ENCODE measurements around the gene HTR2B. TPM values are rescaled to one million over a fixed set of nuclear protein-coding genes. Genes with fewer than 3 reads are reported as not detected.
"Not testable (repeated sequence)": the region's sequence is repeated elsewhere in the genome, so short reads cannot be mapped to it uniquely, and the experiment has no call there.

HTR2B gene
- total RNA-seq, 1 donor from 2014 or later = not detected

DNA sequence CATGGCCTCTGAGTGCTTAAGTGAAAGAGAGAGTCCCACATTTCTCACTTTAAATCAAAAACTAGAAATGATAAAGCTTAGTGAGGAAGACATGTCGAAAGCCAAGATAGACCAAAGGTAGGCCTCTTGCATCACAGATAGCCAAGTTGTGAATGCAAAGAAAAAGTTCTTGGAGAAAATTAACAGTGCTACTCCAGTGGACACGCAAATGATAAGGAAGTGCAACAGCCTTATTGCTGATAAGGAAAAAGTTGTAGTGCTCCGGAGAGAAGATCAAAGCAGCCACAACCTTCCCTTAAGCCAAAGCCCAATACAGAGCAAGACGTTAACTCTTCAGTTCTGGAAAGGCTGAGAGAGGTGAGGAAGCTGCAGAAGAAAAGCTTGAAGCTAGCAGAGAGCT, 36.1 kb downstream of the HTR2B start:
- no peak for DNase-seq (ENCODE audit: extremely low spot score, unreplicated experiment)
- no peak overlapping the region for H3K27ac Mint-ChIP-seq
- peaks cover 33% of the 10 kb centered on the region for H3K36me3 Mint-ChIP-seq
- TF ChIP-seq, protein P1, sequence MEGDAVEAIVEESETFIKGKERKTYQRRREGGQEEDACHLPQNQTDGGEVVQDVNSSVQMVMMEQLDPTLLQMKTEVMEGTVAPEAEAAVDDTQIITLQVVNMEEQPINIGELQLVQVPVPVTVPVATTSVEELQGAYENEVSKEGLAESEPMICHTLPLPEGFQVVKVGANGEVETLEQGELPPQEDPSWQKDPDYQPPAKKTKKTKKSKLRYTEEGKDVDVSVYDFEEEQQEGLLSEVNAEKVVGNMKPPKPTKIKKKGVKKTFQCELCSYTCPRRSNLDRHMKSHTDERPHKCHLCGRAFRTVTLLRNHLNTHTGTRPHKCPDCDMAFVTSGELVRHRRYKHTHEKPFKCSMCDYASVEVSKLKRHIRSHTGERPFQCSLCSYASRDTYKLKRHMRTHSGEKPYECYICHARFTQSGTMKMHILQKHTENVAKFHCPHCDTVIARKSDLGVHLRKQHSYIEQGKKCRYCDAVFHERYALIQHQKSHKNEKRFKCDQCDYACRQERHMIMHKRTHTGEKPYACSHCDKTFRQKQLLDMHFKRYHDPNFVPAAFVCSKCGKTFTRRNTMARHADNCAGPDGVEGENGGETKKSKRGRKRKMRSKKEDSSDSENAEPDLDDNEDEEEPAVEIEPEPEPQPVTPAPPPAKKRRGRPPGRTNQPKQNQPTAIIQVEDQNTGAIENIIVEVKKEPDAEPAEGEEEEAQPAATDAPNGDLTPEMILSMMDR (conservative IDR thresholded peaks at IDR 0.05) = no peak
- no peaks in the 10 kb centered on the region for H3K27me3 Mint-ChIP-seq
- H3K4me3 Mint-ChIP-seq = no peak overlapping the region
- no peaks in the 10 kb centered on the region for H3K4me1 Mint-ChIP-seq (ENCODE audit: unreplicated experiment)
- peaks cover 6% of the 10 kb centered on the region for H3K9me3 Mint-ChIP-seq

DNA sequence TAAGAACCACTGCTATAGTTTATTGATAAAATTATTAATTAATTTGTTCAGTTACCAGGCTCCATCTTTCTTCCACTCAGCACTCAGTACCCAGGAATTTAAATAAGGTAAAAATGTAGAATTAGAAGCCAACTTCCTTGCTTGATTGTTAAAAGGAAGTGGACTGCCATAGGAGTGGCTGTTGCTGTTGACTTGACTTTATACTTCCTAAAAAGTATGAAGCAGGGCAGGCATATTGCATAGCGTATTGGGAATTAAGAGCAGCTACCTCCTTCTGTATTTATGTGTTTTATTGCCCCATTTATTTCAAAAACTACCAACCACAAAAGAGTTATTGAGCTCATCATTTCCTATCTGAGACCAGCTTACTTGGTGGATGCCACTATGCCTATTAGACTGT, 40.3 kb downstream of the HTR2B start:
- DNase-seq (ENCODE audit: extremely low spot score, unreplicated experiment) = no peak
- no peaks in the 10 kb centered on the region for H3K4me1 Mint-ChIP-seq (ENCODE audit: unreplicated experiment)
- no peak overlapping the region for H3K4me3 Mint-ChIP-seq
- H3K27ac Mint-ChIP-seq = no peak overlapping the region
- H3K27me3 Mint-ChIP-seq = no peaks in the 10 kb centered on the region
- H3K9me3 Mint-ChIP-seq = no peaks in the 10 kb centered on the region
- H3K36me3 Mint-ChIP-seq = peaks cover 33% of the 10 kb centered on the region
- TF ChIP-seq, protein P1 (conservative IDR thresholded peaks at IDR 0.05) = no peak

DNA sequence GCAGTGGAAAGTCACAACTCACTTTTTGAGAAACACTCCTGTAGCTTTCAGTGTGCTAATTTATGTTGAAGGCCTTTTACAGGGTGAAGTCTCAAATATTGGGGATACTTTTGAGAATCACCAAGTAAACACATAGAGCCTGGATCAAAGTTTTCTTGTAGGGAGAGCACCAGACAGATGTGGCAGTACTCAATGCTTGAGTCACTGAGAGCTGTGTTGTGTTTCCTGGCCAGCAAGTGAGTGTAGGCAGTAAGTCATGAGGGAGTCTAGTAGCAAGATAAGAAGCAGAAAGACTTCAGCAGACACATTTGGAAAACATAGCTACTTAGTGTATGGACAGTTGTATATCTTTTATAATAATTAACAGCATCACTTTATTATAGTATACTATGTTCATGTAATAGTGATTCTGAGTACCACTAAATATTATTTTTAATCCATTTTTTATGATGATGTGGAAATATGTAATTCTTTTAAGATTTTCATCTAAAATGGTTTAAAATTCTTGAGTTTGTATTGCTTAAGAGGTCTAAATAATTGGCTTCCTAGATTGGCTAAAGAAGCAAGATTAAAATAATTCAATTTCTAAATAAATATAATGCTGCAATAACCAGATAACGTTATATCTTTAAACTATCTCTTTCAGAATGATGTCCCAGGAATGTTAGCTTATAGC, 55.3 kb downstream of the HTR2B start:
- Mint-ChIP-seq H3K9me3 (no peaks in the 10 kb centered on the region), H3K4me3 (no peak overlapping the region), H3K27me3 (no peaks in the 10 kb centered on the region), H3K36me3 (peaks cover 18% of the 10 kb centered on the region), H3K27ac (no peak overlapping the region), H3K4me1 (ENCODE audit: unreplicated experiment) (no peaks in the 10 kb centered on the region)
- DNase-seq (ENCODE audit: extremely low spot score, unreplicated experiment) = no peak
- TF ChIP-seq, protein P1 (conservative IDR thresholded peaks at IDR 0.05) = no peak

DNA sequence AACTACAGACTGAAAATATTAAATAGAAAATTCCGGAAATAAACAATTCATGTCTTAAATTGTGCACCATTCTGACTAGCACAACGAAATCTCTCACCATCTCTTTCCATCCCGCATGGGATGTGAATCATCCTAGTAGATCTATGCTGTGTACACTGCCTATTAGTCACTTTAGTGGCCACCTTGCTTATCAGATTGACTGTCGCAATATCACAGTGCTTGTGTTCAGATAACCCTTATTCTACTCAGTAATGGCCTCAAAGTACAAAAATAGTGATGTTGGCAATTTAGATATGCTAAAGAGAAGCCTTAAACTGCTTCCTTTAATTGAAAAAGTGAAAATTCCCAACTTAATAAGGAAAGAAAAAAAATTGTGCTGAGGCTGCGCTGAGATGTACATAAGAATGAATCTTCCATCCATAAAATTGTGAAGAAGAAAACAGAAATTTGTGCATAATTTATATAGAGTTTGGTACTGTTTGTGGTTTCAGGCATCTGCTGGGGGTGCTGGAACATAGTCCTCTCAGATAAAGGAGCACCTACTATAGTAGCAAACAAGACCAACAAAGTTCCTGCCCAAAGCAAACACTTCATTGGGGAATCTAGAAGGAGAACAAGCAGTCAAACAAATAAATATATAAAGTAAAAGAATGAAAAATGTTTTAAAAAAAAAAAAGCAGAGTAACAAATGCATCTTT, 56.2 kb downstream of the HTR2B start:
- Mint-ChIP-seq H3K27me3 (no peaks in the 10 kb centered on the region), H3K36me3 (peaks cover 18% of the 10 kb centered on the region), H3K4me3 (no peak overlapping the region), H3K9me3 (no peaks in the 10 kb centered on the region), H3K27ac (no peak overlapping the region), H3K4me1 (ENCODE audit: unreplicated experiment) (no peaks in the 10 kb centered on the region)
- DNase-seq (ENCODE audit: extremely low spot score, unreplicated experiment) = no peak
- TF ChIP-seq, protein P1 (conservative IDR thresholded peaks at IDR 0.05) = no peak

DNA sequence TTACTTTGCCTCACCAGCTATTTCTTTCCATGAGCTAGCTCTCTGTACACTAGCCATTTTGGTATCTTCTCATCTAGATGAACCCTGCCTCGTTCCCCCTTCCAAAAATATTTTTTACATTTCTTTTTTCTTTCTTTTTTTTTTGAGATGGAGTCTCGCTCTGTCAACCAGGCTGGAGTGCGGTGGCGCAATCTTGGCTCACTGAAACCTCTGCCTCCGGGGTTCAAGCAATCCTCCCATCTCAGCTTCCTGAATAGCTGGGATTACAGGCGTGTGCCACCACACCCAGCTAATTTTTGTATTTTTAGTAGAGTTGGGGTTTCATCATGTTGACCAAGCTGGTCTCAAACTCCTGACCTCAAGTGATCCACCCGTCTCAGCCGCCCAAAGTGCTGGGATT, 57.3 kb downstream of the HTR2B start:
- H3K36me3 Mint-ChIP-seq = peaks cover 19% of the 10 kb centered on the region
- not testable (repeated sequence) for DNase-seq (ENCODE audit: extremely low spot score, unreplicated experiment); H3K27me3 Mint-ChIP-seq; H3K4me1 Mint-ChIP-seq (ENCODE audit: unreplicated experiment); H3K9me3 Mint-ChIP-seq; H3K27ac Mint-ChIP-seq; H3K4me3 Mint-ChIP-seq

DNA sequence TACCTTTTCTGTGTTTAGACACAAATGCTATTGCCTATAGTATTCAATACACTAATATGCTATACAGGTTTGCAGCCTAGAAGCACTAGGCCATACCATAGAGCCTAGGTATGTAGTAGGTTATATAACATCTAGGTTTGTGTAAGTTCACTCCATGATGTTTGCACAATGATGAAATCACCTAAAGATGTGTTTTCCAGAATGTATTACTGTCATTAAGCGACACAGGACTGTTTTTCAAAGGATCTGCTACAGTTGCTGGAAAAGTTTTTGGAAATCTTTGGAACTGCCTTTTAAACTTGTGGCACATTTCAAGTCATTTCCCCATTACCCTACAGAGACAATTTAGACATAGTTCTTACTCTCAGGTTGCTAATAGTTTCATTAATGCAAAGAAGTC, 58.9 kb downstream of the HTR2B start:
- Mint-ChIP-seq H3K4me1 (ENCODE audit: unreplicated experiment) (no peaks in the 10 kb centered on the region), H3K9me3 (no peaks in the 10 kb centered on the region), H3K27me3 (no peaks in the 10 kb centered on the region), H3K36me3 (peaks cover 19% of the 10 kb centered on the region), H3K27ac (no peak overlapping the region), H3K4me3 (no peak overlapping the region)
- no peak for DNase-seq (ENCODE audit: extremely low spot score, unreplicated experiment)
- TF ChIP-seq, protein P1 (conservative IDR thresholded peaks at IDR 0.05) = no peak

Measured in type B pancreatic cell (in vitro differentiated cells).